Suppressor macrophage (primary cell): Measurements from ENCODE around the gene DDX5.

Experiments
- DNase-seq, 4 experiments: peaks; one replicate each; pipeline ENCODE4 v3.0.0-alpha.2; 2020 to 2022
- total RNA-seq, 17 experiments: gene quantifications; one replicate each; lab custom pipeline; 2026; ENCODE audit warnings: mixed read lengths in 6 of 17, inconsistent platforms in 3 of 17; lab: John Stamatoyannopoulos, UW

Gene DDX5
- 321 to 1,099 (median 599) reads per million in 17 experiments for total RNA-seq

- peak; percentile 98 to 99 (median 98) for DNase-seq
These were observed at the start of gene DDX5 for GRCh38 chr17:64506201-64506575. DDX5 (minus strand) TSS chr17:64506289; CDS start chr17:64506119, 170 bp downstream.

DNA sequence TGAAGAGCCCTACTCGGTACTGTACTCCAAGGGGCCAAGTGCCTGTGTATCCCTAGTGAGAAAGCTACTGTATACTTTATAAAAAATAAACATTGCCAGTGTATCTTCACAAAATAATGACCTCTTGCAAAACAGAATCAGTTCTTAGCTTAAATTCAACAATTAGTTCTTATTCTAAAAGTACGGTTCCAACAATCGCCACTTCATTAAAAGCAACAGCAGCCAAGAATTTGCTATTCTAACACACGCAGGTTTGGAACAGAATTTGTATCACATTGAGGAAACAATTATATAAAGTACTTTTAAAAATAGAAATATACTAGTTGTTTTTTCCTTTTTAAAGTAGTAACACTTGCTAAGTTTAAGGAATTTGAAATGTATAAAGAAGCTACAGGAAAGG lies 49.2 kb upstream of the DDX5 start:
- DNase-seq, result no peak

DNA sequence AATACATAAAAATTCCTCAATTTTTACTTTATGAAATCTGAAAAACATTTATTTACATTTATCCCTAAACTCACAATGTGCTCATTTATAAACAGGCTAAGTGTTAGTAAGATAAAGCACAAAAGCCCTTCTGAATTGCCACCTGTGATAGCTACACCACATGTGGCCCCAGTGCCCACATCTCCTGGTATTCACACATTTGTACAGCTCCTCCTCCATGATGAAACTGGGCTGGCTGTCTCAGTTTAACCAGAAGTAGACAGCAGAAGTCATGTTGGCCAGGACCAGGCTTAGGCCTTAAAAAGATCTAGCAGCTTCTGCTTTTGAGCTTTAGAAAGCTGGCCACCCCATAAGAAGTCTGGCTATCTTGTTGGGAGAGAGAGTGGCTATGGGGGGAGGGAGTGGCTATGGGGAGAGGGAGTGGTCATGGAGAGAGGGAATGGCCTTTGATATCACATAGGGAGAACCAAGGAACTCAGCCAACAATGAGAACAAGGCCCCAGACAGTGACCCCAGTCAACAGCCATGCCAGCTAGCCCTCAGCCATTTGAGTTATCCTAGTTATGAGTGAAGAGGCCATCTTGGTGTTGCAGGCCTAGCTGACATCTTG lies 48.0 kb upstream of the DDX5 start:
- peak in 3 of 4 experiments; percentile 11 to 25 (median 12) for DNase-seq

DNA sequence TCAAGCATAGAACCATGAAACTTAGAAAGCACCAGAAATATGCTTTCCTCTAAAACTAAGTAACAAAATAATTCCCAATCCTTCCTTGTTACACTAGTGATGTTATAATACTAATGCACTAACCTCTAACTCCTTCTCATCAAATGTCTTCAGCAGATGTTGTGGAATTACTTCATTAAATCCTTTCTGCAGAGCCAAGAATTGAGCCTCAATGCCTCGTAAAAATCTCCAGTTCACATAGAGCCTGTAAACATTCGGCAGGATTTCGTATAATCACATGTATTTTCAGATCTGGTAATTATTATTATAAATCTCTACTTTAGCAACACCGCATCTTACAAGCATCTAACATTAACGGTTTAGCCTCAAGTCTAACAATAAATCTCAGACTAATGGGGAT lies 45.4 kb upstream of the DDX5 start:
- DNase-seq, result no peak

DNA sequence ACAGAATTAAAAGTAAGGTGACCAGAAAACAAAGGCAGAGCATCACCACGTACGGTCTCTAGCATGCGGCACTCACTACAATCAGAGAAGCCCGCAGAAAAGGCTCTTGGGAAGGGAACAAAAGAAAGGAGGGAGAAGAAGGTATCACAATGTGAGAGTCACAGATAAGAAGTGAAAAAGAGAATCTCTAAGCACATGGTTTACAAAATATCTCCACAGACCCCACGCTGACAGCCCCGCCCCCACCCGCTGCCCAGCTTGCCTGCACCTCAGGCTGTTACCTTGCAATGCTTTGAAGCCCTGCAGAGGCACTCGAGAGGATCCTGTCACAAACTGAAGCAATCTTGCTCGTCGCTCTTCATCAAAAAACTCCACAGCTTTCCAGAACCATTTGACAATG lies 41.2 kb upstream of the DDX5 start:
- DNase-seq, result no peak

- no peak for DNase-seq
These were observed 40.6 kb upstream of the DDX5 start for GRCh38 chr17:64546716-64547115.

GRCh38 chr17:64544742-64545141 lies 38.7 kb upstream of the DDX5 start:
- DNase-seq, result no peak

GRCh38 chr17:64540118-64540776 lies 34.2 kb upstream of the DDX5 start:
- DNase-seq, result no peak

DNA sequence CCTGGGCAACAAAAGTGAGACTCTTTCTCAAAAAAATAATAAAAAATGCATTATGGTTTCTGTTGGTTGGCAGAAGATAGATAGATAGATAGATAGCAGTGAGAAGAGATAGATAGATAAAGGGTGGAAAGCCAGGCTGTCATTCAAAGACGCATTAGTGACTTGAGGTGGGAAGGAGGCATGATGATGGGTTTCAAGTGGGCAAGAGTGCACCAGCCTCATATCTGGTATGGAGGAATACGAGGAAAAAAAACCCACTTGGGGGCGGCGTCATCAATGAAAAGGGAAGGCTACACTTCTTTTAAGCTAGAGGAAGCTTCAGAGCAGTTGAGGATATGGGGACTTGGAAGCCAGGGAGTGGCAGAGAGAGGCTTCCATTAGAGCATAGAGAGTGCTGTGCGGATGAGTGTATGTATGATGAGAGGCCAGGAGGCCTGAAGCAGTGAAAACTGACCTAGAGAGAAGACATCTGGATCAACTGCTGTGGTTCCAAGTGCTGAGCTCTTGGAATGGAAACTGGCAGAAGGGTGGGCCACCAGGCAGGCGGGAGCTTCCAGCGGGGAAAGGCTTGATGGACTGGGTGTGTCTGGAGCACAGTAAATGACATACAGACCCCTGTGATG lies 32.5 kb upstream of the DDX5 start:
- no peak for DNase-seq

DNA sequence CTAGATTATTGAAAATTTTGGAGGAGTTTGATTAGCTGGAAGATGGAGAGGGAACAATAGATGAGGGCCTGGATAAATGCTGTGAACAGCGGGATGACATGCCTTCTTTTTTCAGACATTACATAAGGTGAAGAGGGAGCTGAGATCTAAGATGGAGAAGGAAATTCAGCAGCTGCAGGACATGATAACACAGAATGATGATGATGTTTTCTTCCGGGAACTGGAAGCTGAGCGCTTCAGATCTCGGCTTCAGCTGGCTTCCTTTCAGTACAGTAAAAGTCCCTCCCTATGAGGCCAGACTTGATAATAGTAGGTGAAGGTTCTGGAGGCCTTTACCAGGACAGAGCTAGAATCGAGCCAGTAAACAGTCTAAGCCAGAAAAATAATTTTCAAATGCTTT lies 31.4 kb upstream of the DDX5 start:
- DNase-seq, result no peak

GRCh38 chr17:64536913-64537312 lies 30.8 kb upstream of the DDX5 start:
- DNase-seq, result no peak

- no peak for DNase-seq
These were observed 29.3 kb upstream of the DDX5 start for GRCh38 chr17:64535357-64535756.

- DNase-seq, result peak in 3 of 4 experiments; percentile 17 to 29 (median 19)
These were observed 28.1 kb upstream of the DDX5 start for GRCh38 chr17:64534187-64534586.

GRCh38 chr17:64533784-64534183 lies 27.7 kb upstream of the DDX5 start:
- DNase-seq, result no peak

- DNase-seq, result no peak
These were observed 26.3 kb upstream of the DDX5 start for GRCh38 chr17:64532409-64532808.

GRCh38 chr17:64531955-64532371 lies 25.9 kb upstream of the DDX5 start:
- DNase-seq, result no peak

DNA sequence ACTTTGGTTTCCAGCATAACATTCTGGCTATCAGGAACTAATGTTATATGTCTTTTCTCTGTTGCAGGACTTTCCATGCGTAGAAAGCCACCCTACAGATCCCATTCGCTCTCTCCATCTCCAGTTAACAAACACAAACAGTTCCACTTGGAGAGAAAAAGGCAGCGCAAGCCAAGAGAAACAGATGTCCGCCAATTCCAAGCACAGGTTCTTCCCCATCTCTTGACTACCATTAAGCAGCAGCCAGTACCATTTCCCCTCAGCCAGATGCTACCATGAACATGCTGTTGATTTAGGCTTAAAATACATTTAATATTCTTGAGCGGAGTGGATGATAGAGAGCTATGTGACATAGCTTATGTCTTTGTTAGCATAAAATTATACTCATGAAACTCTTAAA lies 23.1 kb upstream of the DDX5 start:
- DNase-seq, result no peak

DNA sequence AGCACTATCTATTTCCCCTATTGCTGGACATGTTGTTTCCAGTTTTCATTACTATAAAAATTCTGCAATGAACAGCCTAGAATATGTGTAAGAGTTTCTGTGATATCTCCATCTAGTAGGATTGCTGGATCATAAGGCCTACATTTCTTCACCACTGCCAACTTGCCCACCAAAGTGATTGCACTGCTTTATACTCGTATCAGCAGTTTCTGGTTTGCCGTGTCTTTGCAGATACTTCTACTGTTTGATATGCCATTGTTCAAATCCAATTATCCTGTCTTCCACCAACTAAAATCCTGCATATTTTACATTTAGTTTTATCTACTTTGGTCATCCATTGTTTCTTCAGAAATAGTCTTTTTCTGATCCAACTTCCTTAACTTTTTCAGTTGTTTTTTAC lies 21.8 kb upstream of the DDX5 start:
- DNase-seq, result no peak

DNA sequence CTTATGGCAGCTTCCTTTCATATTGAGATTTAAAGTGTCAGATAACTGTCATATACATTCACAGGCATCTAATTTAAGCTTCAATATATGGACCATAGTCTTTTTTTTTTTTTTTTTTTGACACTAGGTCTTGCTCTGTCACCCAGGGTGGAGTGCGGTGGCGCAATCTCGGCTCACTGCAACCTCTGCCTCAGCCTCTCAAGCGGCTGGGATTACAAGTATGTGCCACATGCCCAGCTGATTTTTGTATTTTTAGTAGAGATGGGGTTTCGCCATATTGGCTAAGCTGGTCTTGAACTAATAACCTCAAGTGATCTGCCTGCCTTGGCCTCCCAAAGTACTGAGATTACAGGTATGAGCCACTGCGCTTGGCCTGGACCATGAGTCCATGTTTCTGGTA lies 14.3 kb upstream of the DDX5 start:
- no peak for DNase-seq

DNA sequence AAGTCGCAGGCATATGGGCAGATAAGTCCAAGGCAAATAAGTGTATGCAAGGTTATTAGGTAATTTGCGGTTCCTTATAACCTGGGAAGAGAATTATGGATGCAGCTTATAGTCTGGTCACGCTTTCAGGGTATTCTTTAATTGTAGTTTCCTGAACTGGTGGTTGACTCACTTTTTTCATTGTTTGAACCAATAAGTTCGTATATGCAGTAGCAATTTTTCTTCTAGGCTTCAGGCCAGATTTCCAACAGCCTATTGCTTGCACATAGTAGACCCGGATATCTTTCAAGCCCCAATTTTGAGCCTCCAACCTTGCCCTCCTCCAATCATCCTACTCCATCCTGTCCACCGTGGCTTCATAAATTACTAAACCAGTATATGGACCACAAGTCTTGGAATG lies 13.5 kb upstream of the DDX5 start:
- no peak for DNase-seq

GRCh38 chr17:64515829-64516228 lies 9.7 kb upstream of the DDX5 start:
- DNase-seq, result no peak

DNA sequence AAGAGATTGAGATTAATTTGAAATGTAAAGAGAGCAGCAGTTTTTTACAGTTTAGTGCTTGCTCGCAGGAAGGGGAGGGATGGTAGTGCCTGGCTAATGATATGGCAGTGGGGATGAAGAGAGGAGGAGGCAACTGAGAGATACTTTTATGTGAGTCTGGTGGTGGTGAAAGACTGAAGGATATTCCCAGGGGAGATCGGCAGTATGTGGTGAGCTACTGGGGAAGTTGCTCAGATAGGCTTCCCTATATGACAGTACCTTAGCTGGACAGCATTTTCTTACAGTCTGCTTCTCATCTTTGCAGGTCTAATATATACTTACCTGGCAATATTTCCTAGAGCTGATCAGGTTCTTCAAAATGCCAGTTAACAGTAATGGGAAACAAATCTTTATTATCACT lies 9.3 kb upstream of the DDX5 start:
- no peak for DNase-seq

DNA sequence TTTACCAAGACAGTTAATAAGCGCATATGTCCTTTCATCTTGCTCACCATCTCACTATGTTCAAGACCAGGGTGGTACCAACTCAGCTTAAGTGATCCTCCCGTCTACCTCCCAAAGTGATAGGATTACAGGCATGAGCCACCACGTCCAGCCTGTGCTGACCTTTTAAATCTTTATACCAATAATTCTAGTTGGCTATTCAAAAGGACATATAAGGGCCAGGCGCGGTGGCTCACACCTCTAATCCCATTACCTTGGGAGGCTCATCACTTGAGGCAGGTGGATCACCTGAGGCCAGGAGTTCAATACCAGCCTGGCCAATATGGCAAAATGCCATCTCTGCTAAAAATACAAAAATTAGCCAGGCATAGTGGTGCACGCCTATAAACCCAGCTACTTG lies 3.1 kb upstream of the DDX5 start:
- no peak for DNase-seq

GRCh38 chr17:64508683-64509082 lies 2.6 kb upstream of the DDX5 start:
- DNase-seq, result no peak
